GM23248 (cell line): ENCODE measurements around the gene TNPO3. TPM values are rescaled to one million over a fixed set of nuclear protein-coding genes. Genes with fewer than 3 reads are reported as not detected.

Source experiments
- DNase-seq: peaks from one replicate; pipeline ENCODE4 v3.0.0-alpha.2; 2015
- H2AFZ ChIP-seq: fragments of 200-600 bp; sonication (generic); 2 replicates; pipeline ENCODE4 v1.6.1; 2016; ENCODE audit warnings: antibody characterized with exemption
- H3F3A ChIP-seq: fragments of 200-600 bp; sonication (generic); 2 replicates; pipeline ENCODE4 v1.6.1; 2016; ENCODE audit warnings: mild to moderate bottlenecking, antibody characterized with exemption, mixed run types; ENCODE audit not compliant: insufficient read depth
- H3K27ac ChIP-seq: fragments of 200-600 bp; sonication (generic); 2 replicates; pipeline ENCODE4 v1.5.1; 2016; ENCODE audit warnings: mild to moderate bottlenecking
- H3K27me3 ChIP-seq: fragments of 200-600 bp; sonication (generic); replicated peaks from 2 replicates; pipeline ENCODE4 v1.6.1; 2016; ENCODE audit warnings: mild to moderate bottlenecking; ENCODE audit not compliant: insufficient read depth
- H3K36me3 ChIP-seq: fragments of 200-600 bp; sonication (generic); 2 replicates; pipeline ENCODE4 v1.6.1; 2016; ENCODE audit warnings: low read depth, mild to moderate bottlenecking
- H3K4me1 ChIP-seq: fragments of 200-600 bp; sonication (generic); 2 replicates; pipeline ENCODE4 v1.6.1; 2016; ENCODE audit warnings: mild to moderate bottlenecking; ENCODE audit not compliant: insufficient read depth
- H3K4me2 ChIP-seq: fragments of 200-600 bp; sonication (generic); one replicate; pipeline ENCODE4 v1.6.1; 2016; ENCODE audit warnings: mild to moderate bottlenecking; ENCODE audit not compliant: unreplicated experiment
- H3K4me3 ChIP-seq: fragments of 200-600 bp; sonication (generic); 2 replicates; pipeline ENCODE4 v1.5.1; 2016; ENCODE audit warnings: mild to moderate bottlenecking
- H3K79me2 ChIP-seq: fragments of 200-600 bp; sonication (generic); 2 replicates; pipeline ENCODE4 v1.6.1; 2016; ENCODE audit warnings: mild to moderate bottlenecking; ENCODE audit not compliant: insufficient read depth
- H3K9ac ChIP-seq: fragments of 200-600 bp; sonication (generic); 2 replicates; pipeline ENCODE4 v1.6.1; 2016; ENCODE audit warnings: mild to moderate bottlenecking
- H3K9me2 ChIP-seq: fragments of 200-600 bp; sonication (generic); 2 replicates; pipeline ENCODE4 v1.6.1; 2016; ENCODE audit warnings: mixed run types, mild to moderate bottlenecking, moderate library complexity; ENCODE audit not compliant: insufficient read depth
- H3K9me3 ChIP-seq: fragments of 200-600 bp; sonication (generic); one replicate; pipeline ENCODE4 v1.6.1; 2017; ENCODE audit warnings: low read depth
- H4K20me1 ChIP-seq: fragments of 200-600 bp; sonication (generic); 2 replicates; pipeline ENCODE4 v1.6.0; 2016; ENCODE audit not compliant: insufficient read depth
- EZH2 ChIP-seq: fragments of 200-600 bp; sonication (generic); IDR thresholded peaks from 2 replicates; pipeline ENCODE4 v1.6.1; 2018; ENCODE audit warnings: antibody characterized with exemption, mild to moderate bottlenecking; ENCODE audit not compliant: insufficient read depth, poor library complexity, severe bottlenecking
- EZH2phosphoT487 ChIP-seq: fragments of 200-600 bp; sonication (generic); IDR thresholded peaks from 2 replicates; pipeline ENCODE4 v1.6.1; 2018; ENCODE audit warnings: antibody characterized with exemption, moderate library complexity, mild to moderate bottlenecking, low read depth; ENCODE audit not compliant: insufficient read depth
- WGBS, 2 experiments: methylation state at CpG; one replicate each; pipeline ENCODE4 v1.1.6; 2015 to 2017; ENCODE audit warnings: low lambda C conversion rate in 2 of 2, low coverage in 1 of 2; ENCODE audit errors: missing lambda C conversion rate in 2 of 2; 5-methylcytosine and 5-hydroxymethylcytosine counted together
- in situ Hi-C: fragments of 300-500 bp; cut with MboI; formaldehyde crosslinking; loops from 2 replicates; pipeline ENCODE4 v1.15.0; 2020
- polyA plus RNA-seq: library from polyadenylated mRNA; unstranded; fragments of >200 nt; fragmentation: Nextera tagmentation; extraction: Ambion mirVana; gene quantifications from 2 replicates; pipeline ENCODE4 v1.2.1, GENCODE V29; 2016
- total RNA-seq: library from RNA; depleted of rRNA; stranded (reverse); fragments of >200 nt; shearing (Covaris generic); gene quantifications from 2 replicates; pipeline ENCODE4 v1.2.3, GENCODE V29; 2014

The TNPO3 gene
- total and polyA plus RNA-seq, 2 experiments from 2014 or later: 31.6 to 41.9 TPM

GRCh38 chr7:128928159-128928813, 126.6 kb downstream of the TNPO3 start:
- no peak for DNase-seq
- no peaks in the 10 kb centered on the region for H3K36me3 ChIP-seq
- no peaks in the 10 kb centered on the region for H3K4me1 ChIP-seq
- H3K9ac ChIP-seq: no peak overlapping the region
- H3K27me3 ChIP-seq: peaks cover 21% of the 10 kb centered on the region
- H3K4me3 ChIP-seq: no peak overlapping the region
- no peak overlapping the region for H3K27ac ChIP-seq
- TF ChIP-seq EZH2: no peak
- TF ChIP-seq EZH2phosphoT487: no peak
- no peaks in the 10 kb centered on the region for H3F3A ChIP-seq
- no peaks in the 10 kb centered on the region for H3K9me2 ChIP-seq
- in situ Hi-C loops: no loop called here
- no peaks in the 10 kb centered on the region for H4K20me1 ChIP-seq
- H3K79me2 ChIP-seq: no peaks in the 10 kb centered on the region
- no peak overlapping the region for H2AFZ ChIP-seq
- no peaks in the 10 kb centered on the region for H3K9me3 ChIP-seq
- no peak overlapping the region for H3K4me2 ChIP-seq
- 76 to 78% methylated on average over 8 of the region's 8 CpGs for WGBS, 2 experiments

DNA sequence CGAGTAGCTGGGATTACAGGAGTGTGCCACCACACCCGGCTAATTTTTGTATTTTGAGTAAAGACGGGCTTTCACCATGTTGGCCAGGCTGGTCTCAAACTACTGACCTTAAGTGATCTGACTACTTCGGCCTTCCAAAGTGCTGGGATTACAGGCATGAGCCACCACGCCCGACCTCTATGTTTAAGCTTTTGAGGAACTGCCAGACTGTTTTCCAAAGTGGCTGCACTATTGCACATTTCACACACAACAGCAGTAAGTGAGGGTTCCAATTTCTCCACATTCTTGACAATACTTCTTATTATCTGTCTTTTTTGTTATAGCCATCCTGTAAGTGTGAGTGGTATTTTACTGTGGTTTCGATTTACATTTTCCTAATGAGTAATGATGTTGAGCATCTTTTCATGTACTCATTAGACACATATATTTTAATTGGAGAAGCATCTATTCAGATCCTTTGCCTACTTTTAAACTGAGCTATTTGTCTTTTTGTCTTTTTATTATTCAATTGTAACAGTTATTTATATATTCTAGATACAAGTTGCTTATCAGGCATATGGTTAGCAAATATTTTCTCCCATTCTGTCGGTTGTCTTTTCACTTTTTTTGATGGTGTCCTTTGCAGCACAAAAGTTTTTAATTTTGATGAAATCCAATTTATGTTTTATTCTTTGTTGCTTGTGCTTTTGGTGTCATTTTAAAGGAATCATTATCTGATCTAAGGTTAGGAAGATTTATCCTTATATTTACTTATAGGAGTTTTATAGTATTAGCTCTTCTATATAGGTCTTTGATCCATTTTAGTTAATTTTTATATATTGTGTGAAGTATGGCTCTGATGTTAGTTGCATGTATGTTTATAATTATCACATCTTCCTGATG, 130.0 kb downstream of the TNPO3 start:
- 74 to 81% methylated on average over 8 of the region's 8 CpGs for WGBS, 2 experiments
- H4K20me1 ChIP-seq: no peaks in the 10 kb centered on the region
- H3K9me2 ChIP-seq: no peaks in the 10 kb centered on the region
- no peaks in the 10 kb centered on the region for H3K79me2 ChIP-seq
- H3K36me3 ChIP-seq: no peaks in the 10 kb centered on the region
- no peak overlapping the region for H3K9ac ChIP-seq
- no peak overlapping the region for H2AFZ ChIP-seq
- no peaks in the 10 kb centered on the region for H3K9me3 ChIP-seq
- no peaks in the 10 kb centered on the region for H3K4me1 ChIP-seq
- in situ Hi-C loops: no loop called here
- H3K4me2 ChIP-seq: no peak overlapping the region
- no peak overlapping the region for H3K4me3 ChIP-seq
- no peak overlapping the region for H3K27ac ChIP-seq
- TF ChIP-seq EZH2: no peak
- TF ChIP-seq EZH2phosphoT487: no peak
- H3K27me3 ChIP-seq: peaks cover 40% of the 10 kb centered on the region
- H3F3A ChIP-seq: no peaks in the 10 kb centered on the region
- DNase-seq: no peak

DNA sequence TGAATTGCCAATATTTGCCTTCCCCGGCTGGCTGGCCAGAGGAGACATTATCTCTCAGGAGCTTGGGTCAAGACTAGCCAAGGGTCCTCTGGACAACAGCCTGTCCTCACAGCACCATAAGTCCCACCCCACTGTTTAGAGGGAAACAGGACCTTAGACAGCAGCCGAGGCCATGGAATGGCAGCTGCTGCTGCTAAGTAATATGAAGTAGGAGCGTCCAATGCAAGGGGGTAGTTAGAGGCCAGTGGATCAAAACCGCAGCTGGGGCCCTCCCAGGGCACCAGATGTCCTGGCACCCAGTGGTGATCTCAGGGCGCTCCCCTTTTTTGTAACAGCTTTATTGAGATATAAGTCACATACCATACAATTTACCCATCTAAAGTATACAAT, 131.5 kb downstream of the TNPO3 start:
- Histone ChIP-seq H3F3A (no peaks in the 10 kb centered on the region), H3K9ac (no peak overlapping the region), H3K27me3 (peaks cover 54% of the 10 kb centered on the region), H3K36me3 (no peaks in the 10 kb centered on the region), H3K27ac (no peak overlapping the region), H3K4me2 (no peak overlapping the region), H3K4me1 (no peaks in the 10 kb centered on the region), H2AFZ (no peak overlapping the region), H4K20me1 (no peaks in the 10 kb centered on the region), H3K79me2 (no peaks in the 10 kb centered on the region), H3K4me3 (no peak overlapping the region), H3K9me3 (no peaks in the 10 kb centered on the region), H3K9me2 (no peaks in the 10 kb centered on the region)
- WGBS, 2 experiments: 48 to 50% methylated on average over 5 of the region's 5 CpGs
- TF ChIP-seq EZH2phosphoT487 (no peak), EZH2 (no peak)
- in situ Hi-C loops: no loop called here
- DNase-seq: no peak

GRCh38 chr7:128922496-128923410, 132.2 kb downstream of the TNPO3 start:
- no peaks in the 10 kb centered on the region for H3F3A ChIP-seq
- H3K36me3 ChIP-seq: no peaks in the 10 kb centered on the region
- no peak overlapping the region for H3K4me2 ChIP-seq
- in situ Hi-C loops: no loop called here
- H3K9me3 ChIP-seq: no peaks in the 10 kb centered on the region
- no peaks in the 10 kb centered on the region for H3K4me1 ChIP-seq
- H2AFZ ChIP-seq: no peak overlapping the region
- no peaks in the 10 kb centered on the region for H3K79me2 ChIP-seq
- H4K20me1 ChIP-seq: no peaks in the 10 kb centered on the region
- WGBS, 2 experiments: 53 to 59% methylated on average over 16 of the region's 16 CpGs
- H3K27me3 ChIP-seq: peaks cover 58% of the 10 kb centered on the region
- TF ChIP-seq EZH2phosphoT487 (no peak), EZH2 (no peak)
- H3K4me3 ChIP-seq: no peak overlapping the region
- H3K27ac ChIP-seq: no peak overlapping the region
- H3K9me2 ChIP-seq: no peaks in the 10 kb centered on the region
- no peak overlapping the region for H3K9ac ChIP-seq
- DNase-seq: no peak
